ENCODE data around the gene SLC22A12.

GRCh38 chr11:64569300-64569970 lies 21.6 kb upstream of the SLC22A12 start:
- TF ChIP-seq CTCF (IDR thresholded peaks at IDR 0.05; ENCODE audit: insufficient read depth, low read depth, low read length) (no peak), EZH2 (IDR thresholded peaks at IDR 0.05; ENCODE audit: insufficient read depth, low read length) (no peak)
